Tibial nerve (tissue), 3 donors: ENCODE data around the gene DIP2C.

Experiments
- POLR2A ChIP-seq, 2 donors: fragments of 450-650 bp; IDR thresholded peaks; one replicate each; pipeline ENCODE4 v1.6.1; 2017; ENCODE audit warnings: antibody characterized with exemption in 2 of 2, mild to moderate bottlenecking in 2 of 2, moderate library complexity in 2 of 2
- TF ChIP-seq, protein P1 (sequence below), 5 experiments: fragments of 200-600 bp in 3 of 5; fragments of 450-650 bp in 2 of 5; sonication (generic) in 3 of 5; IDR thresholded peaks; one replicate each; pipeline ENCODE4 v1.5.1; 2016 to 2019; ENCODE audit warnings: antibody characterized with exemption in 5 of 5, mild to moderate bottlenecking in 3 of 5, moderate library complexity in 2 of 5

DNA sequence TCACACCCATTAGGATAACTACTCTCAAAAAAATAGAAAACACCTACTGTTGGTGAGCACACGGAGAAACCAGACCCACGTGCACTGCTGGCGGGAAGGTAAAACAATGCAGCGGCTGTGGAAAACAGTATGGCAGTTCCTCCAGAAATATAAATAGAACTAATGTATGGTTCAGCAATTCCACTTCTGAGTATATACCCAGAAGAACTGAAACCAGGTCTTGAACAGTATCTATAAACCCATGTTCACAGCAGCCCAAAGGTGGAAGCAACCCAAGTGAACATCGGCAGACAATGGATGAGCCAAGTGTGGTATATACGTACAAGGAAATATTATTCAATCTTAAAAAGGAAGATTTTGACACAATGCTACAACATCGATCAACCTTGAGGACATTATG lies 389.5 kb downstream of the DIP2C start:
- TF ChIP-seq POLR2A (IDR thresholded peaks at IDR 0.05) = no peak
- TF ChIP-seq, protein P1, sequence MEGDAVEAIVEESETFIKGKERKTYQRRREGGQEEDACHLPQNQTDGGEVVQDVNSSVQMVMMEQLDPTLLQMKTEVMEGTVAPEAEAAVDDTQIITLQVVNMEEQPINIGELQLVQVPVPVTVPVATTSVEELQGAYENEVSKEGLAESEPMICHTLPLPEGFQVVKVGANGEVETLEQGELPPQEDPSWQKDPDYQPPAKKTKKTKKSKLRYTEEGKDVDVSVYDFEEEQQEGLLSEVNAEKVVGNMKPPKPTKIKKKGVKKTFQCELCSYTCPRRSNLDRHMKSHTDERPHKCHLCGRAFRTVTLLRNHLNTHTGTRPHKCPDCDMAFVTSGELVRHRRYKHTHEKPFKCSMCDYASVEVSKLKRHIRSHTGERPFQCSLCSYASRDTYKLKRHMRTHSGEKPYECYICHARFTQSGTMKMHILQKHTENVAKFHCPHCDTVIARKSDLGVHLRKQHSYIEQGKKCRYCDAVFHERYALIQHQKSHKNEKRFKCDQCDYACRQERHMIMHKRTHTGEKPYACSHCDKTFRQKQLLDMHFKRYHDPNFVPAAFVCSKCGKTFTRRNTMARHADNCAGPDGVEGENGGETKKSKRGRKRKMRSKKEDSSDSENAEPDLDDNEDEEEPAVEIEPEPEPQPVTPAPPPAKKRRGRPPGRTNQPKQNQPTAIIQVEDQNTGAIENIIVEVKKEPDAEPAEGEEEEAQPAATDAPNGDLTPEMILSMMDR (IDR thresholded peaks at IDR 0.05) = no peak
